Inflammatory macrophage treated with lipopolysaccharide for 1 hour (primary cell): ENCODE measurements around the gene SFRP5.

Source experiments
- DNase-seq, 2 donors: peaks; one replicate each; pipeline ENCODE4 v3.0.0-alpha.2; 2020 to 2022

SFRP5 gene

DNA sequence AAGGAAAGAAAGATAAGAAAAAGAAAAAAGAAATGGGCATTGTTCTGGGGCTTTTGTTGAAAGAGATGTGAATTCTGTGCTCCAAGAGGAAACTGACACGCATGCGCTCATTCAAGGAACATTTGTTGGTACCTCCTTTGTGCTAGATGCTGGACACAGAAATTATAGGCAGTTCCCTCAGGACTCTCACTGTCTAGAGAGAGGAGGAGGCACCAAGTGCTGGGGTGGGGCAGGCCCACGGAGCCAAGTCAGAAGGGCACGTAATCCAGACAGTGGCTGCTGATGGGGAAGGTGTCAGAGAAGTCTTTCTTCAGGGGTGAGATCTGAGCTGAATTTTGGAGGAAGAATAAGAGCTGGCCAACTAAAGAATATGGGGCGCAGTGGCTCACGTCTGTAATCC is 37.8 kb downstream of the SFRP5 start:
- DNase-seq, result no peak

DNA sequence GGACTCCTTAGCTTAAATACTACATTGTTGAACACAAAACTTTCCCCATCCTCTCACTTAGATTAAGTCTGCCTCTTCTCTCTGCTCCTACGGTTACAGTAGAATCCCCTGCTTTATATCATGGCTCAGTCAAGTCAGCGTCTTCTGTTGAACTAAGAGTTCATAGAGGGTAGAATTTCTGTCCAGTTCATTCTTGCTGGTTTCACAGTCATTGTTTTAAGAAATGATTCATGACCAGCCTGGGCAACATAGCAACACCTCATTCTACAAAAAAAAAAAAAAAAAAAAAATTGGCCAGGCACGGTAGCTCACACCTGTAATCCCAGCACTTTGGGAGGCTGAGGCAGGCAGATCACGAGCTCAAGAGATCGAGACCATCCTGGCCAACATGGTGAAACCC is 38.5 kb downstream of the SFRP5 start:
- DNase-seq, result no peak

DNA sequence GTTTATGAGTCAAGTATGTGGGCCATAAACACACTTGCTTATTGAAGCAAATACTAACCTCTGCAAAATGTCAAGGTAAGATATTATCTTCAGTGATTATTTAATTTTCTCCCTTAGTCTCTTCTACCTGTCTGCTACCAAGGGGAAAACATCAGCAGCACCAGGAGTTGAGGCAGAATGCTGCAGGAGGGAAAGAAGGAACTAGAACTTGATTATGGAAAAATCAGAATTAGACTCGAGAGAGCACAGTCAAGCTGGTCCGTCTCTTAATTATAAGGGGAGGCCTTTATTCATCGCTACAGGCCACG is 39.8 kb downstream of the SFRP5 start:
- DNase-seq, result no peak

DNA sequence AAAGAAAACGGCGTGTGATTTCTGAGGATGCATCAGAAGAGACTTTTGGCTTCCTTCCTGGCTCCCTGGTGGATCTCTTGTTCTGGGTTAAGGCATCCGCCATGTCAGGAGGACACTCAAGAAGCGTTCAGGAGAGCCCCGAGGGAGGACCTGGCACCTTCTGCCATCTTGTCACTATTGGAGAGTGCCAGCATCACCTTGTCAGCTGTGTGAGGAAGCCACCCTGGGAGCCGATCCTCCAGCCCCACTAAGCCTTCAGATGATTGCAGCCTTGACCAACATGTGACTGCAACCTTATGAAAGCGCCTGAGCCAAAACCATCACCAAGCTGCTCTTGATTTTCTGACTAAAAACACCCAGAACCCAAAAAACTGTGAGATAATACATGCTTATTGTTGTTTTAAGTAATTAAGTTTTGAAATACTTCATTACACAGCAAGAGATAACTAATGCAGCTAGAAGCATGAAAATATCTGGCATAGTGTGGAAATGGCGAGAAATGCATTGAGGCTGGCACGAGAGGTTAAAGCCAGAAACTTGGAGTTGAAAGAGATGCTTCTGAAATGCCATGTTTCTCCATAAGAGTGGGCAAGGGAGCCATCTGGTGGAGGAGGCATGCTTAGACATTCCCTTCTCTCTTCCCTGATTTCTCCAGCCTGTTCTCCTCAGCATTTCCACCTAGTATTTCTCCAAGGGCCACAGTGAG is 40.3 kb downstream of the SFRP5 start:
- peak; percentile 55 to 87 for DNase-seq

DNA sequence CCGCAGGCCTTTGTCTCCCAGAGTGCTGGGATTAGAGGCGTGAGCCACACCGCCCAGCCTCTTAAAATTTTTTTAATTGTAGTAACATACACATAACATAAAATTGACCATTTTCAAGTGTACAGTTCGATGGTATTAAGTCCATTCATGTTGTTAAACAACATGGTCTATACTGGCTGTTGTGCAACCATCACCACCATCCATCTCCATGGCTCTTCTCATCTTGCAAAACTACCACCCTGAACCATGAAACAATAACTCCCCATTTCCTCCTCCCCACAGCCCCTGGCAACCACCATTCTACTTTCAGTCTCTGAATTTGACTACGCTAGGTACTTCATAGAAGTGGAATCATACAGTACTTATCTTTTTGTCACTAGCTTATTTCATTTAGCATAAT is 42.8 kb downstream of the SFRP5 start:
- no peak for DNase-seq

DNA sequence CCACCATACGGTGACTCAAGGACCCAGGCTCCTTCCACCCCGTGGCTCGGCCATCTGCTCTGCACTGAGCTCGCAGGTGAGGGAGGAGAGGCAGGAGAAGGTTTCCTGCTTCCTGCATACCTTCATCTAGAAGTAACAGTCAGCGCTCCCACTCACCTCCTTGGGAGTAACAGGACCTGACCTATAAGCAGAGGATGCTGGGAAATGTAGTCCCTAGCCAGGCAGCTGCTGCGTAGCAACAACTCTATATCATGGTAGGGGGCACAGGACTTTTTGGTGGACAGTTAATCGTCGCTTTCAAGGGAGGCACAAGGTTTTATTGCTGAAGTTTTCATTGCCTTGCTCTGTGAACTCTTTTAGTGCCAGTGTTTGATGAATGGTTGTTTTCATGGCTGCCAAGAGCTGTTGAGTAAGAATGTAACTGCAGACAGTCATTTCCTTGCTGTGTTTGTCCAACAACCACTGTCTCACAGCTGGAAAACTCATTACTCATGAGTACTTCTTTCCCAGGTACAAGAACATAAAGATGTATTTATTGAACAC is 45.1 kb downstream of the SFRP5 start:
- DNase-seq, result no peak

DNA sequence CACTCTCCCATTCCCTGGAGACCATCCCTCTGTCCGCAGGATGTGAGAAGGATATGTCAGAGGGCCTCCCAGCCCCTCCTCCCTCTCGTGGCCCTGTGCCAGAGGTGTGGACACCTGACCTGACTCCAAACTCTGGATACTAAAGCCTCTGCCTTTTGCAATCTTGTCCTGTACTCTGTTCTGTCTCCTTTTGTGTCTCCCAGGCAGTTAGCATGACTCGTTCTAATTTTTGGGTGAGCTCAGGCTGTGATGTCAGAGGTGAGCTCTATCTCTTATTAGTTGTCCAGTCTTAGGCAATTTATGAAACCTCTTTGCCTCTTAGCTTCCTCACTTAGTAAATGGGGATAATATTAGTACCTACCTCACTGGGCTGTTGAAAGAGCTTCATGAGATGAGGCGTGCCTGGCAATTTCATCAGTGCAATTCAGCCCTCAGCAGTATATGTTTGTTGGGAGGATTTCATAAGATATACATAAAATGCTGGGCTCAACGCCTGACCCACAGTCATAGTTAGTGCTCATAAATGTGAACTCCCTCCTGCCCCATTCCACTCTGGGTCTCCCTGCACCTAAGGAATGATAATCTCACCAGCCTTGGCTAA is 47.4 kb downstream of the SFRP5 start:
- DNase-seq, result peak; percentile 92 to 100

DNA sequence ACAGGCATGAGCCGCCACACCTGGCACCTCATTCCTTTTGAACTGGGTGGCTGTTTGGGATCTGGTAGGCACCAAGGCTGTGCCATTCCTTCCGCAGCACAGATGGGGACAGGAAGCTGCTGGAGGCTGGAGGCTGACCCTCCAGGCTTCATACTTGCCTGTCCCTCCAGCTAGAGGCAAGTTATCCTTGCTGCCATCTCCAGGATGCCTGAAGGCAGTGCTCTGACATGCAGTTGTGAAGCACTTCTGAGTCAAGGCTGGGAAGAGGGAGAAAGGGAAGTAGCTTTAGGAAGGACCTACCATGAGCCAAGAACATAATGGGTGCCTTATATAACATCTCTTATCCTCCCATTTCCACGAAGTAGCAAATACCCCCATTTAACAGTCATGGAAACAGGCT is 48.8 kb downstream of the SFRP5 start:
- DNase-seq, result peak in 1 of 2 donors; percentile 44

DNA sequence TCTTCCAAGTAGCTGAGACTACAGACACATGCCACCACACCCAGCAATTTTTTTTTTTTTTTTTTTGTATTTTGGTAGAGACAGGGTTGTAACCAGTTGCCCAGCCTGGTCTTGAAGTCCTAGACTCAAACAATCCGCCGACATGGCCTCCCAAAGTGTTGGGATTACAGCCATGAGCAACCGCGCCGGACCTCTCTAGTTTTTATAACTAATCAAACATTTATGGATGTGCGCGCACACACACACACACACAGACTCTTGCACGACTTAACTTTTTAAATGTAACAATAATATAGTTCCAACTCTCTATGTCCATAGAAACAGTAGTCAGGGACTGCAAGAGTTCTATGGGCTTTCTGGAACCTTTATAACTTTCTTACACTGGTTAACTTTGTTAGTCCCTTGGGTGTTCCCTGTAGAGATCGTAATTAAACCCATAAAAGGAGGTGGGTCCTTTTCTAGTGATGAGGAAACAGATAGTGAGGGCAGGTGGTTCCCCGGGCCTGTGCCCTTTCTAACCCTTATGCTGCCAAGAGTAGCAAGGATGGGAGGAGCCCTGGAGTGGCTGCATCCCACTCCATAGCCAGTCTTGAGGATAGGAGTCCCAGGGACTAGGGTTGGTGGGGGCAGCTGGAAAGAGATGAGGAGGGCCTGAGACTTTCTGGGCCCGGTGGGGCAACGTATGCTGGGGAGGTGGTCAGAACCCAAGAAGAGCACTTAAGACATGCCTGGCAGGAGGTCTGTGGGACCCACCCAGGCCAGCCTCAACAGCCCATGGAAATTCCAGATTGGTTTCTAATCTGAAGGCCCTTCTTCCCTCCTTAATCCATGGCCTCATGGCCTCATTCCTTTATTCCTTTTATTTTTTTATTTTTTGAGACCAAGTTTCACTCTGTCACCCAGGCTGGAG is 49.7 kb downstream of the SFRP5 start:
- DNase-seq, result no peak

DNA sequence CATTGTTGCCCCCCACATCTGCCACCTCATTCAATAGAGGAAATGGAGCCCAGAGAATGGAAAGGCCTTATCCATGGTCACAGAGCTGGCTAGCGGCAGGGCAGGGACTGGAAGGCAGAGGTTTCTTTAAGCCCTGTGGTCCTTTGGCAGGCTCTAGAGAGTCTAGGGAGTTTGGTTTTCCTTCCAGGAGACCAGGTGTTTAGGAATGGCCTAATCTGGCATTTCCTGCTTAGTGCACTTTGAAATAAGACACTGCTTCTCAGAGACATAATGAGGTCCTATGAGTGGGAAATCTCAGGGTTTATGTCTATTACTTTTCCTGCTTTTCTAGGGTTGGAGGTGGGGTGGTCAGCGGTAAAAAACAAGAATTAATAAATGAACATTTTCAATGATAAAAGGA is 52.2 kb downstream of the SFRP5 start:
- no peak for DNase-seq

DNA sequence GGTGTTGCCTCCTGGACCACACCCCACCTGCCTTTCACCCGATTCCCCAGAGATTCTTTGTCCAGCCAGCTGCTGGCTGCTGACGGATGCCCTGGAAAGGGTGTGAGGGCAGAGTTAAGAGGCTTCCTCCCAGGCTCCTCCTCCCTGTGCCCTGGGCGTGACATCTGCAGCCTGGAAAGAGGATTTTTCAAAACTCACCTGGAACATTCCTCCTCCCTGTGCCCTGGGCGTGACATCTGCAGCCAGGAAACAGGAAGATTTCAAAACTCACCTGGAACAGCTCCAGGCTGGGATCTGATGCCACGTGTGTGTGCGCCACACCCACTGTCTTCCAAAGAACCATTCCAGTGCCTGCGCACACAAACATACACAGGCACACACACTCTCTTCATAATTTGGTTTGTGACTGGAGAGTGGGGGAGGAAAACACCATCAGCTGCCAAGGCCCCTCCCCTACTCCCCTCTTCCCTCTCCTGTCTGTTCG is 53.1 kb downstream of the SFRP5 start:
- DNase-seq, result no peak

DNA sequence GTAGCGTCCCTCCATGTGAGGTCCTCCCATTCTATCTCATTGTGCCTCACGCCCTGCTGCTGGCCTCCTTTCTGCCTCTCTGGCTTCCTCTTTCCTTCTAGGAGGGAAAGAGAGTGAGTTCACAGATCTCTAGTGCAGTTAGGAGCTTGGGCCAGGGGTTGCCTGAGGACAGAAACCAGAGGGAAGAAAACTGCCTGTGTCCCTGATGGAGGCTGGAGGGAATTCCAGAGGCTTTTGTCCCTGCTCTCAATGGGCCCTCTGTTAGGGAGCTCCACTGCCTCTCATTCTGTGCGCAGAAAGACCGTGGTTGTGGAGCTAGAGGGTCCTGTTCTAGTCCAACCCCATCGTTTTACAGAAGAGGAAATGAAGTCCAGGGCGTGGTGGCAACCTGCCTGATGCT is 53.6 kb downstream of the SFRP5 start:
- peak in 1 of 2 donors; percentile 41 for DNase-seq

DNA sequence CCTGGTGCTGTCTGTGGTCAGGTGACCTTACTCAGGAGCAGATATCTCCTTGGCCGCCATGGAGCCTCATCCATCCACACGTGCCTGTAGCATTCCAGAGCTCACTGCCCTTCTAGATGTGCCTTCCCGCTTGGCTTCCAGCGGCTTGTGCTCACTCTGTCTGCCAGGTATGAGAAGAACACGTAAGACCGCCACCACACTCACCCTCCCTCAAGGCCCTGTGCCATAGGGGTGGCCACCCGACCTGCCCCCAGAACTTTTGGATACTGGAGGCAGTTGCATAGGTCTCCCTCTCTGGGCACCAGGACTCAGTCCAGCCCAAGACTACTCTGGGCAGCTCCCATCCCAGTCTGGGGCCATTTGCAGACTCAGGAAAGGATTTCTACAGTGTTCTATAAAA is 54.2 kb downstream of the SFRP5 start:
- no peak for DNase-seq
